Psoas muscle (tissue), 8 donors: ENCODE results near the gene BRINP3. TPM values are rescaled to one million over a fixed set of nuclear protein-coding genes. Genes with fewer than 3 reads are reported as not detected.

Experiments used
- ATAC-seq, 4 donors: fragments of 200-7000 bp; cut with Tn5 transposase; one replicate each; pipeline ENCODE4 v1.9.1; 2020; ENCODE audit warnings: moderate library complexity in 3 of 4, mild to moderate bottlenecking in 2 of 4
- DNase-seq, 2 donors: peaks; one replicate each; pipeline ENCODE4 v3.0.0-alpha.2; 2020
- H3K27ac ChIP-seq: fragments of 200-600 bp; one replicate; pipeline ENCODE4 v1.8.0; 2022
- H3K27me3 ChIP-seq, 3 donors: fragments of 200-600 bp in 1 of 3; one replicate each; pipeline versions ENCODE4 v1.6.1 to v1.8.0; 2013 to 2022; ENCODE audit warnings: low read length in 2 of 3, mild to moderate bottlenecking in 2 of 3, moderate library complexity in 1 of 3; ENCODE audit not compliant: insufficient read depth in 3 of 3
- H3K36me3 ChIP-seq, 2 donors: fragments of 200-600 bp in 1 of 2; one replicate each; pipeline versions ENCODE4 v1.6.1 to v1.8.0; 2013 to 2022; ENCODE audit warnings: low read depth in 1 of 2, mild to moderate bottlenecking in 1 of 2, moderate library complexity in 1 of 2; ENCODE audit not compliant: insufficient read depth in 1 of 2
- H3K4me1 ChIP-seq: fragments of 200-600 bp; one replicate; pipeline ENCODE4 v1.8.0; 2022
- H3K4me3 ChIP-seq: fragments of 200-600 bp; one replicate; pipeline ENCODE4 v1.8.0; 2022; ENCODE audit warnings: mild to moderate bottlenecking
- H3K9me3 ChIP-seq: fragments of 200-600 bp; one replicate; pipeline ENCODE4 v1.8.0; 2022
- CTCF ChIP-seq: fragments of 200-600 bp; IDR thresholded peaks from one replicate; pipeline ENCODE4 v1.8.0; 2022; ENCODE audit warnings: antibody characterized with exemption
- WGBS, 3 donors: extraction: QIAGEN DNeasy Blood & Tissue Kit; methylation state at CpG; one replicate each; pipeline versions ENCODE4 v1.1.6 to v1.1.7; 2013; 5-methylcytosine and 5-hydroxymethylcytosine counted together
- intact Hi-C, 2 donors: fragments of 100-400 bp; cut with DNase I; formaldehyde crosslinking; loops; one replicate each; pipeline versions ENCODE4 v1.11.0 to v1.14.2; 2022
- polyA plus RNA-seq, 3 donors: library from polyadenylated mRNA; stranded (reverse); fragments of 200-250 nt; gene quantifications; one replicate each; pipeline ENCODE4 v1.2.3, GENCODE V29; 2013
- total RNA-seq, 4 donors: library from RNA; stranded (reverse); fragmentation: NEBNext Ultra II Directional in 2 of 4; extraction: Animal tissue kit (Norgen Biotek cat#: 25700) in 2 of 4; gene quantifications; one replicate each; pipeline versions ENCODE4 v1.2.1 to v1.2.4, GENCODE V29; 2021 to 2023
- donor health status: healthy with polysubstance abuse.
- donor health status: DM: no; HTN: no; CAD: no; lungs with moderate emphysema.
- donor health status: Bipolar disorder and iron deficiency.
- donor health status: healthy.
- donor health status: DM: yes; HTN: yes; CAD: no.
- donor health status: DM: no; HTN: no; CAD: no.
- donor health status: DM: no; HTN: no; CAD: no.
- donor health status: DM: yes; HTN: yes; CAD: no.

BRINP3 gene
- total and polyA plus RNA-seq, 7 donors: 0.09 to 0.45 TPM; not detected in 5

GRCh38 chr1:190205713-190206112 lies 272.0 kb downstream of the BRINP3 start:
- 59 to 68% (median 66%) methylated on average over 2 of the region's 2 CpGs for WGBS, 3 donors

GRCh38 chr1:190196020-190196419 lies 281.6 kb downstream of the BRINP3 start:
- Histone ChIP-seq H3K36me3 (no peaks in the 10 kb centered on the region), H3K4me1 (no peaks in the 10 kb centered on the region), H3K9me3 (no peaks in the 10 kb centered on the region), H3K4me3 (no peak overlapping the region), H3K27ac (no peak overlapping the region), H3K27me3 (no peaks in the 10 kb centered on the region)
- TF ChIP-seq CTCF: no peak
- DNase-seq: no peak
- ATAC-seq: no peak
- intact Hi-C loops: no loop called here

More at GRCh38 chr1:190205713-190206112, 272.0 kb downstream of the BRINP3 start:
- H3K36me3 ChIP-seq: no peaks in the 10 kb centered on the region
- H3K27me3 ChIP-seq: no peaks in the 10 kb centered on the region
- H3K9me3 ChIP-seq: no peaks in the 10 kb centered on the region
- DNase-seq (no peak), ATAC-seq (no peak)
- H3K4me3 ChIP-seq: no peak overlapping the region
- H3K27ac ChIP-seq: no peak overlapping the region
- intact Hi-C loops: no loop called here
- no peaks in the 10 kb centered on the region for H3K4me1 ChIP-seq
- no peak for TF ChIP-seq CTCF

- ATAC-seq (no peak), DNase-seq (no peak)
- H3K4me3 ChIP-seq: no peak overlapping the region
- no peaks in the 10 kb centered on the region for H3K27me3 ChIP-seq
- TF ChIP-seq CTCF: no peak
- no peaks in the 10 kb centered on the region for H3K4me1 ChIP-seq
- WGBS, 3 donors: 49 to 58% (median 52%) methylated on average over 3 of the region's 3 CpGs
- intact Hi-C loops: no loop called here
- H3K27ac ChIP-seq: no peak overlapping the region
- H3K36me3 ChIP-seq: no peaks in the 10 kb centered on the region
- no peaks in the 10 kb centered on the region for H3K9me3 ChIP-seq
Observed at GRCh38 chr1:190193508-190194115, 284.1 kb downstream of the BRINP3 start.

- Histone ChIP-seq H3K4me1 (no peaks in the 10 kb centered on the region), H3K36me3 (no peaks in the 10 kb centered on the region), H3K9me3 (peaks cover 3% of the 10 kb centered on the region), H3K27ac (no peak overlapping the region), H3K4me3 (no peak overlapping the region), H3K27me3 (no peaks in the 10 kb centered on the region)
- WGBS, 3 donors: 58 to 65% (median 63%) methylated on average over 2 of the region's 2 CpGs
- TF ChIP-seq CTCF: no peak
- ATAC-seq (no peak), DNase-seq (no peak)
- intact Hi-C loops: no loop called here
Observed at GRCh38 chr1:190192627-190193026, 285.0 kb downstream of the BRINP3 start.

- no peaks in the 10 kb centered on the region for H3K36me3 ChIP-seq
- no peaks in the 10 kb centered on the region for H3K27me3 ChIP-seq
- ATAC-seq (no peak), DNase-seq (no peak)
- peaks cover 3% of the 10 kb centered on the region for H3K9me3 ChIP-seq
- no peak overlapping the region for H3K4me3 ChIP-seq
- intact Hi-C loops: no loop called here
- no peak overlapping the region for H3K27ac ChIP-seq
- no peak for TF ChIP-seq CTCF
- no peaks in the 10 kb centered on the region for H3K4me1 ChIP-seq
- 0 to 82% (median 75%) methylated on average over 1 of the region's 1 CpG for WGBS, 3 donors
Observed at GRCh38 chr1:190183588-190183987, 294.1 kb downstream of the BRINP3 start.
